Endothelial cell of hepatic sinusoid (primary cell): ENCODE data around the gene BOLA1.
"Not testable (repeated sequence)": the region's sequence is repeated elsewhere in the genome, so short reads cannot be mapped to it uniquely, and the experiment has no call there.

Source experiments
- in situ Hi-C: cut with HindIII; loops from 2 replicates; pipeline ENCODE4 v1.10.0; 2017; ENCODE audit warnings: low sequenced_read_pairs

BOLA1 gene

GRCh38 chr1:149927563-149928400, 28.4 kb downstream of the BOLA1 start, which contains the start of gene SF3B4:
TSS of gene SF3B4 (minus strand) at chr1:149927803. CDS start at chr1:149927759, 44 bp downstream.
- in situ Hi-C loops = no loop called here

GRCh38 chr1:149928401-149928724, 29.0 kb downstream of the BOLA1 start:
- in situ Hi-C loops = no loop called here

DNA sequence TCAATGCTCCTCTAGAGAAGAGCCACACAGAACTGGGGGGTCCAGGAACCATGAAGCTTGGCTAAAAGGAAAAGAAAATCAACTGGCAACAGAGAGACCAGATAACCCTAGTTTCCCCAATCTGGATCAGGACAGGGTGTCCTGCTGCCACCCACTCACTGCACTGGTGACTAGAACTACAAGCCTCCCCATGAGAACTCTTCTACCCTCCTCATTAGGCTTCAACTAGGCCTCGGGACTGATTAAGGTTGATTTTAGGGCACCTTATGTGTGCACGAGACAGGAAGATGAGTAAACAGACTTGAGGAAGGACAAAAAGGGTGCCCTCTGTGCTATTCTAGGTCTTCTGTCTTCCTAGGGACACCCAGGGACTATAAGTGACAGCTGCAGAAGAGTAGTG, 30.5 kb downstream of the BOLA1 start:
- in situ Hi-C loops = no loop called here

DNA sequence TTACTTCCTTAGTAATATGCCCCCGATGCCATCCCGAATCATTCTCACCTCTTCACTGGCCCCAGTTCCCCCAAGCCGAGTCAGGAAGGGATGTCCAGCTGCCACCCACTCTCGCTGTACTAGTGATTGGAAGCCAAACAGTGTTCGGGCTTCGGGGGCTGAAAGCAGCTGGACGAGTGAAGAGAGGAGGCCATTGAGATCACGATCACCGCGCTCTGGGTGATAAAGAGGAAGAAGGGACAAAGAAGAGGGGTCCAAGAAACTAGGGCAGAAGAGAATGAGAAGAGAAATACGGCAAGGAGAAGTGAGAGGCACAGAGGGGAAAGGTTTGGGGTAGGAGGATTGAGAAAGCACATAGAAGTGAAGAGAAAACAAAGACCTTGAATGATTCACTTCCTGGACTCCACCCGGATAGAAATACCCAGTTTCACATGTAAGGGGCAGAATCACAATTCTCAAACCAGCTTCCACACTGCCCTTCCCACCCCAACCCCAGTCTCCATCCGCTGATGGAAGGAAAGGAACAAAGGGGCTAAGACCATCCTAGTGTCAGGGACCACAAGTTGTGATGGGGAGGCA, 31.9 kb downstream of the BOLA1 start:
- in situ Hi-C loops = no loop called here

GRCh38 chr1:149932474-149932873, 33.1 kb downstream of the BOLA1 start:
- in situ Hi-C loops = no loop called here

GRCh38 chr1:149933208-149933607, 33.8 kb downstream of the BOLA1 start:
- in situ Hi-C loops = no loop called here

DNA sequence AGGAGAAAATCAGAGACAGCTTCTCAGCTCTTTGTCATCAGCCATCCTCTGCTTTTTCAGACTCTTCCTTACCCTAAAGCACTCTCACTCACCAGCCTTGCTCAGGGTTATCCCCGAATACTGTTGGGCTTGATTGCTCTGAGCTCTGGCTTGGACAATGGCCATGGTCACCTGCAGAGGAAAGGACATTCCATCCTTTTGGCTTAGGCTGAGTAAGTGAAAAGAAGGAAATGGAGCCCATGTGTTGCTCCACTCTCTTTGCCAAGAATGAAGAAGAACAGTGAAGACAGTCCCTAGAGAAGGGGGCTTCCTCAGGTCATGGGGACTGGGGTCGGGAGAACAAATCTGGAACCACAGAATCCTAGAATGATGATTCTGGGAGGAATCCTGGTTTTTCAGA, 35.0 kb downstream of the BOLA1 start:
- in situ Hi-C loops = no loop called here

DNA sequence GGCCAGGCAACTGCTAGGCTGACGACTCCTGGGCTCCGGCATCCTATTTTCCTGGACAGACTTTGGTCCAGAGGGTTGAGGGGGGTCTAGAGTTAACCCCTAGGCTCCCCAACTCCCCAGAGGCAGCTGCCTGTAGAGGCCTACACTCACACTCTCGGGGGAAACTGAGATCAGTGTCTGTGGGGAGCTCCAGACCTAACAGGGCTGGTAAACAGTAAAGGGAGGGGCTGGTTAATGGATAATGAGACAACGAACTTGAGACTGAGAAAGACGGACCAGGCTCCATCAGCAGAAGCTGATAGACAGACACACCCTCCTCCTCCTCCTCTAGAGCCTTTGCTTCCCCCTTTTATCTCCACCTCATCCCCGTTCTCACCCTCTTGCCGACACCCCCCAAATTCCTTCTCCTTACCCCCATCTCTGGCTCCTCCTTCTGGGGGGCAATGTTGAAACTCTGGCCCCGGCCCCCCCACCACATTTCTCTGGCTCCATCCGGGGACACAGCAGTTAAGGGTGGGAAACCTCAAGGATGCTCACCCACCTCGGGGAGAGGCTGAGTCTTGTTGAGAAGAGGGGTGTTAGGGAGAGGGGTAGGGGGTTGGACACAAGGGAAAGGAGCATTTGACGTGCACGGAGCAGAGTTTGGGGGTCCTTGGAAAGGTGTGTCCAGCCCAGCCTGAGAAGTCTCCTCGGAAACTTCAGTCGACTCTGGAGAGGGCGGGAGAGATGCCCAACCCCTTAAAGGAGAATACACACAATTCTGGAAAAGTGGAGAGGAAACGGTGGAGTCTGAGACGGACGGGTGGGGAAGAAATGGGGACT, 37.0 kb downstream of the BOLA1 start, which contains the start of gene MTMR11:
Gene MTMR11, minus strand, starts transcription at position 710 of the 822 bp plus-strand sequence. Its CDS starts 232 bp downstream, at position 478.
- in situ Hi-C loops = no loop called here

DNA sequence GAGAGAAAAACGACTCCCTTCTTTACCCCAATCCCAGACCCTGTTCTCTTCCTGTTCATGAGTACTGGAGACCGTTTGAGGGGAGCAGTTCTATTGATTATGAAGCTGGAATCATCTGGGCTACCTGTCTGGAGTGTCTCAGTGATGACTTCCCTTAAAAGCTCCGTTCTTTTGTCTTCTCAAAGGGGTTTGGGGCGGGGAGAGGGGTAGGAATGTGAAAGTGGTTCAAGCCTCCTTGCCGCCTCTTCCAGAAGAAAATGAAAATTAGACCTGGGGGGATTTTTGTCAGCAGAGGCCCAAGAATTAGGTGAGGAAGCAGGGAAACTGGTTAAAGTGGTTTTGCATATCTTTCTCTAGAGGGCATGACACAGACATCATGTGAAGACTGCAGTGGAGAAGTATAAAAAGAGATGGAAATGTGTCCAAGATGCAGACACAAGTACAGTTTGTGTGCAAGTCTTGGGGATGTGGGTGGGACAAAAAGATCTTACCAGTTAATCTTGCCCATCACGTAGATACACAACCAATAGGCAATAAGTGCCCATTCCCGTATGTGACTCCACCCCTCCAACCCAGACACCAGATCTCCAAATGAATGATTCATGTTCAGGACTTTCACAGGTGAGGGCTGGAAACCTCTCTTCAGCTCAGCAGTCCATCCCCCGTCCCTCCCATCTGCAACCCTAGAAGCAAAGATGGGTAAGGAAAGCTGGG, 37.8 kb downstream of the BOLA1 start:
- in situ Hi-C loops = no loop called here

- in situ Hi-C loops = no loop called here
These were observed 38.4 kb downstream of the BOLA1 start for GRCh38 chr1:149937759-149938158.

GRCh38 chr1:149938668-149939003, 39.3 kb downstream of the BOLA1 start:
- in situ Hi-C loops = not testable (repeated sequence)

DNA sequence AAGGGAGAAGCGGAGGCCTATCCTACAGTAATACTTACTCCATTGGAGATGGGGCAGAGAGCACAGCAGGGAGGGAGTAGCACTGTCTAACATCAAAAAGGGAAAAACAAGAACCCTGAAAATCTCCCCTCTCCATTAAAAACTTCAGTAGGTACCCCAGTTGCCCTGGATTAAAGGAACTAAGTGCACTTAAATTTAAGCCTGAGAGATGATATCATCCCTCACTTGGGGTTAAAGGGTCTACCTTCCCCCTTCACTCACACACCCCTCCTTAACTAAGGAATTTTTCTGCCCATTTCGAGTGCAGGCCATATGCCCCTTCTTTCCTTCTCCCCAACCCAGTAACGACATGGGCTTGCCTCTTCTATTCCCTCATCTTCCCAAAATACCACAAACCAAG, 41.1 kb downstream of the BOLA1 start:
- in situ Hi-C loops = no loop called here

DNA sequence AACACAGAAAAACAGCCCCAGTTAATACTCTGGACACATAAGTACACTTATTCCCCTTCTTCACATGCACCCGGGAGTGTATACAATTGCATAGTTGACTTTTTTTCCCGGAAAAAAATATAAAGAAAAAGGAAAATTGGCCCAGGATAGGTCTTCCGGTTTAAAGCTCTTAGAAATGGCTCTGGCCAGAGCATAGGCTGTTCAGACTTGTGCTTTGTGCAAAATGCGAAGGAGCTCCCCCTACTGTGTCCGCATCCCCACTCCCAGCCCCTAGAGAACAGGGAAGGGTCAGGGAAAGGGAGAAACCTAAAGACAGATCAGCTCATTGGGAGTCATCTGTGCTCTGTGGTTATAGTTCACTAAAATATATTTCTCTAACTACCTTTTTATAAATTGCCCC, 42.8 kb downstream of the BOLA1 start:
- in situ Hi-C loops = no loop called here

- in situ Hi-C loops = no loop called here
These were observed 43.5 kb downstream of the BOLA1 start for GRCh38 chr1:149942885-149943284.

GRCh38 chr1:149945206-149945605, 45.8 kb downstream of the BOLA1 start:
- in situ Hi-C loops = no loop called here

GRCh38 chr1:149949911-149950310, 50.5 kb downstream of the BOLA1 start:
- in situ Hi-C loops = no loop called here
